OCI-LY3 (cell line): ENCODE data around the gene ADM5.
"Not testable (repeated sequence)": the region's sequence is repeated elsewhere in the genome, so short reads cannot be mapped to it uniquely, and the experiment has no call there.

Experiments
- H2AFZ ChIP-seq: fragments of 200-600, 300-600 bp; shearing (Covaris generic); 2 replicates; pipeline ENCODE4 v1.6.0; 2014; ENCODE audit warnings: antibody characterized with exemption, low read depth, low read length
- H3K27ac ChIP-seq: fragments of 200-600, 300-600 bp; sonication (generic); 2 replicates; pipeline ENCODE4 v1.5.1; 2014; ENCODE audit warnings: mild to moderate bottlenecking, low read length, moderate library complexity, mixed read lengths
- H3K27me3 ChIP-seq: fragments of 200-600, 300-600 bp; sonication (generic); 2 replicates; pipeline ENCODE4 v1.6.1; 2014; ENCODE audit warnings: low read depth, low read length, mixed read lengths
- H3K36me3 ChIP-seq: fragments of 200-600, 300-600 bp; sonication (generic); replicated peaks from 2 replicates; pipeline ENCODE3; 2014; ENCODE audit warnings: low read depth, low read length, mixed read lengths
- H3K4me1 ChIP-seq: fragments of 300-600, 200-600 bp; sonication (generic); 2 replicates; pipeline ENCODE4 v1.6.1; 2014; ENCODE audit warnings: low read length, mixed read lengths
- H3K4me2 ChIP-seq: fragments of 200-600, 300-600 bp; sonication (generic); 2 replicates; pipeline ENCODE4 v1.6.1; 2014; ENCODE audit warnings: low read length, mixed read lengths
- H3K4me3 ChIP-seq: fragments of 300-600, 200-600 bp; sonication (generic); 2 replicates; pipeline ENCODE4 v1.5.1; 2014; ENCODE audit warnings: antibody characterized with exemption, mild to moderate bottlenecking, low read length, moderate library complexity
- H3K79me2 ChIP-seq: fragments of 300-600, 200-600 bp; shearing (Covaris generic); 2 replicates; pipeline ENCODE4 v1.6.1; 2014; ENCODE audit warnings: mild to moderate bottlenecking, low read length, mixed read lengths
- H3K9ac ChIP-seq: fragments of 300-600, 200-600 bp; shearing (Covaris generic); 2 replicates; pipeline ENCODE4 v1.6.0; 2014; ENCODE audit warnings: mild to moderate bottlenecking, low read length, moderate library complexity
- H3K9me3 ChIP-seq: fragments of 200-600, 300-600 bp; shearing (Covaris generic); 2 replicates; pipeline ENCODE4 v1.6.1; 2014; ENCODE audit warnings: low read length, mixed read lengths; ENCODE audit not compliant: insufficient read depth
- H4K20me1 ChIP-seq: fragments of 200-600, 300-600 bp; sonication (generic); 2 replicates; pipeline ENCODE4 v1.6.1; 2016; ENCODE audit warnings: low read length, mixed read lengths; ENCODE audit not compliant: insufficient read depth
- CTCF ChIP-seq: fragments of 200-600, 300-600 bp; sonication (generic); IDR thresholded peaks from 2 replicates; pipeline ENCODE4 v1.5.1; 2014; ENCODE audit warnings: antibody characterized with exemption, low read length, low read depth
- EZH2phosphoT487 ChIP-seq: fragments of 200-600 bp; shearing (Covaris generic); IDR thresholded peaks from 2 replicates; pipeline ENCODE4 v1.6.1; 2018; ENCODE audit warnings: antibody characterized with exemption, mixed run types, low read depth

The ADM5 gene

GRCh38 chr19:49713236-49713845 lies 23.9 kb downstream of the ADM5 start:
- Histone ChIP-seq H3K4me1 (peaks cover 4% of the 10 kb centered on the region; the same call in 1 of the 2 replicates), H3K4me3 (no peak overlapping the region), H3K36me3 (no peaks in the 10 kb centered on the region), H2AFZ (no peak overlapping the region), H3K27ac (no peak overlapping the region), H4K20me1 (no peaks in the 10 kb centered on the region), H3K27me3 (no peaks in the 10 kb centered on the region), H3K9me3 (no peaks in the 10 kb centered on the region), H3K79me2 (no peaks in the 10 kb centered on the region), H3K9ac (no peak overlapping the region), H3K4me2 (no peak overlapping the region)
- TF ChIP-seq CTCF = no peak
- no peak for TF ChIP-seq EZH2phosphoT487

- Histone ChIP-seq H3K4me3 (no peak overlapping the region), H3K4me2 (no peak overlapping the region), H3K9me3 (no peaks in the 10 kb centered on the region), H2AFZ (no peak overlapping the region), H3K9ac (no peak overlapping the region), H3K4me1 (peaks cover 4% of the 10 kb centered on the region; the same call in 1 of the 2 replicates), H3K79me2 (no peaks in the 10 kb centered on the region), H3K27me3 (no peaks in the 10 kb centered on the region), H3K27ac (no peak overlapping the region), H3K36me3 (no peaks in the 10 kb centered on the region), H4K20me1 (no peaks in the 10 kb centered on the region)
- no peak for TF ChIP-seq EZH2phosphoT487
- no peak for TF ChIP-seq CTCF
These were observed 26.8 kb downstream of the ADM5 start for GRCh38 chr19:49716154-49716553.

GRCh38 chr19:49718511-49718910 lies 29.1 kb downstream of the ADM5 start:
- no peak overlapping the region for H3K4me3 ChIP-seq
- no peaks in the 10 kb centered on the region for H3K9me3 ChIP-seq
- peaks cover 4% of the 10 kb centered on the region; the same call in 1 of the 2 replicates for H3K4me1 ChIP-seq
- H3K9ac ChIP-seq = no peak overlapping the region
- H3K27ac ChIP-seq = no peak overlapping the region
- no peaks in the 10 kb centered on the region for H3K27me3 ChIP-seq
- no peaks in the 10 kb centered on the region for H3K36me3 ChIP-seq
- no peaks in the 10 kb centered on the region for H4K20me1 ChIP-seq
- TF ChIP-seq EZH2phosphoT487 = no peak
- TF ChIP-seq CTCF = no peak
- H3K4me2 ChIP-seq = no peak overlapping the region
- no peak overlapping the region for H2AFZ ChIP-seq
- no peaks in the 10 kb centered on the region for H3K79me2 ChIP-seq

- no peaks in the 10 kb centered on the region for H3K9me3 ChIP-seq
- H3K9ac ChIP-seq = no peak overlapping the region
- H3K4me2 ChIP-seq = no peak overlapping the region
- H4K20me1 ChIP-seq = no peaks in the 10 kb centered on the region
- H3K4me1 ChIP-seq = peaks cover 4% of the 10 kb centered on the region; the same call in 1 of the 2 replicates
- no peak overlapping the region for H2AFZ ChIP-seq
- H3K36me3 ChIP-seq = no peaks in the 10 kb centered on the region
- no peaks in the 10 kb centered on the region for H3K79me2 ChIP-seq
- TF ChIP-seq CTCF = no peak
- no peak for TF ChIP-seq EZH2phosphoT487
- H3K27ac ChIP-seq = no peak overlapping the region
- no peaks in the 10 kb centered on the region for H3K27me3 ChIP-seq
- no peak overlapping the region for H3K4me3 ChIP-seq
These were observed 29.6 kb downstream of the ADM5 start for GRCh38 chr19:49718991-49719390.

- not testable (repeated sequence) for H3K4me2 ChIP-seq, H4K20me1 ChIP-seq, H3K79me2 ChIP-seq, H3K36me3 ChIP-seq, H3K4me1 ChIP-seq, H3K9ac ChIP-seq, H3K4me3 ChIP-seq, H2AFZ ChIP-seq, H3K27ac ChIP-seq, H3K9me3 ChIP-seq, H3K27me3 ChIP-seq
These were observed 30.0 kb downstream of the ADM5 start for GRCh38 chr19:49719420-49719819.
